Smooth muscle cell (in vitro differentiated cells): ENCODE results near the gene NR0B2. TPM values are rescaled to one million over a fixed set of nuclear protein-coding genes. Genes with fewer than 3 reads are reported as not detected.

Experiments used
- DNase-seq: peaks from one replicate; lab custom pipeline; 2025; ENCODE audit not compliant: unreplicated experiment; lab: John Stamatoyannopoulos, UW
- H2AFZ ChIP-seq: fragments of 200-600 bp; sonication (generic); 2 replicates; pipeline ENCODE4 v1.6.0; 2016; ENCODE audit warnings: antibody characterized with exemption, low read depth, mild to moderate bottlenecking
- H3F3A ChIP-seq: fragments of 200-600 bp; sonication (generic); 2 replicates; pipeline ENCODE4 v1.6.0; 2017; ENCODE audit warnings: antibody characterized with exemption, low read depth
- H3K27ac ChIP-seq: fragments of 200-600 bp; sonication (generic); 2 replicates; pipeline ENCODE4 v1.5.1; 2016; ENCODE audit warnings: low read depth, mild to moderate bottlenecking
- H3K27me3 ChIP-seq: fragments of 200-600 bp; sonication (generic); 2 replicates; pipeline ENCODE4 v1.6.1; 2016; ENCODE audit warnings: low read depth, mild to moderate bottlenecking
- H3K36me3 ChIP-seq: fragments of 200-600 bp; sonication (generic); 2 replicates; pipeline ENCODE4 v1.5.1; 2016; ENCODE audit warnings: low read depth
- H3K4me1 ChIP-seq: fragments of 200-600 bp; sonication (generic); 2 replicates; pipeline ENCODE4 v1.5.1; 2016; ENCODE audit warnings: low read depth
- H3K4me2 ChIP-seq: fragments of 200-600 bp; sonication (generic); 2 replicates; pipeline ENCODE4 v1.6.0; 2016; ENCODE audit warnings: mild to moderate bottlenecking
- H3K4me3 ChIP-seq: fragments of 200-600 bp; sonication (generic); 2 replicates; pipeline ENCODE4 v1.5.1; 2016; ENCODE audit warnings: mild to moderate bottlenecking
- H3K79me2 ChIP-seq: fragments of 200-600 bp; sonication (generic); 2 replicates; pipeline ENCODE4 v1.6.0; 2016; ENCODE audit warnings: low read depth, mild to moderate bottlenecking
- H3K9ac ChIP-seq: fragments of 200-600 bp; sonication (generic); 2 replicates; pipeline ENCODE4 v1.6.0; 2016; ENCODE audit warnings: low read depth
- H3K9me3 ChIP-seq: fragments of 200-600 bp; sonication (generic); replicated peaks from 2 replicates; pipeline ENCODE4 v1.5.1; 2016; ENCODE audit warnings: low read depth
- H4K20me1 ChIP-seq: fragments of 200-600 bp; sonication (generic); 2 replicates; pipeline ENCODE4 v1.6.0; 2016; ENCODE audit warnings: low read depth
- CTCF ChIP-seq: fragments of 200-600 bp; sonication (generic); IDR thresholded peaks from 2 replicates; pipeline ENCODE4 v1.5.1; 2017; ENCODE audit warnings: borderline replicate concordance, mild to moderate bottlenecking, antibody characterized with exemption; ENCODE audit not compliant: insufficient read depth, poor library complexity, severe bottlenecking
- WGBS: methylation state at CpG from one replicate; pipeline ENCODE4 v1.1.7; 2016; ENCODE audit warnings: low lambda C conversion rate; 5-methylcytosine and 5-hydroxymethylcytosine counted together
- polyA plus RNA-seq: library from polyadenylated mRNA; unstranded; fragments of >200 nt; fragmentation: Nextera tagmentation; extraction: Ambion mirVana; gene quantifications from 2 replicates; pipeline ENCODE4 v1.2.1, GENCODE V29; 2016
- total RNA-seq: library from RNA; depleted of rRNA; stranded (reverse); fragments of >200 nt; gene quantifications from 2 replicates; pipeline ENCODE4 v1.2.3, GENCODE V29; 2014

NR0B2 gene
- total and polyA plus RNA-seq, 2 experiments from 2014 or later, result not detected

- peak within 1 kb of the TSS; percentile 22 for H3K9ac ChIP-seq
- no peak for DNase-seq
Measured at GRCh38 chr1:26959722-26960624, 46.2 kb upstream of the NR0B2 start, which contains the start of gene KDF1. Gene KDF1, minus strand, starts transcription at chr1:26960468. Its CDS starts 8,088 bp downstream, at chr1:26952380.

GRCh38 chr1:26959270-26959669, 45.5 kb upstream of the NR0B2 start:
- peak overlapping the region; percentile 55 for H3K4me3 ChIP-seq
- no peak overlapping the region for H3K27ac ChIP-seq
- no peaks in the 10 kb centered on the region for H3K9me3 ChIP-seq
- peaks cover 49% of the 10 kb centered on the region for H3K27me3 ChIP-seq
- H3F3A ChIP-seq, result peaks cover 5% of the 10 kb centered on the region
- no peak overlapping the region for H2AFZ ChIP-seq
- H3K36me3 ChIP-seq, result no peaks in the 10 kb centered on the region
- no peaks in the 10 kb centered on the region for H4K20me1 ChIP-seq
- WGBS, result 41% methylated on average over 8 of the region's 13 CpGs
- no peaks in the 10 kb centered on the region for H3K79me2 ChIP-seq
- TF ChIP-seq CTCF, result no peak
- H3K4me1 ChIP-seq, result no peaks in the 10 kb centered on the region
- DNase-seq, result no peak
- H3K4me2 ChIP-seq, result peak overlapping the region; percentile 82
- no peak overlapping the region for H3K9ac ChIP-seq

More at GRCh38 chr1:26959722-26960624, 46.2 kb upstream of the NR0B2 start, which contains the start of gene KDF1:
- no peaks in the 10 kb centered on the region for H3K36me3 ChIP-seq
- no peaks in the 10 kb centered on the region for H3K9me3 ChIP-seq
- H2AFZ ChIP-seq, result no peak within 1 kb of the TSS
- peak within 1 kb of the TSS; percentile 82 for H3K4me2 ChIP-seq
- H3K4me1 ChIP-seq, result no peaks in the 10 kb centered on the region
- TF ChIP-seq CTCF, result no peak
- H3K27ac ChIP-seq, result no peak within 1 kb of the TSS
- peaks cover 5% of the 10 kb centered on the region for H3F3A ChIP-seq
- H3K79me2 ChIP-seq, result no peaks in the 10 kb centered on the region
- H4K20me1 ChIP-seq, result no peaks in the 10 kb centered on the region
- WGBS, result 2% methylated on average over 64 of the region's 86 CpGs
- H3K4me3 ChIP-seq, result peak within 1 kb of the TSS; percentile 55
- peaks cover 49% of the 10 kb centered on the region for H3K27me3 ChIP-seq

- peaks cover 45% of the 10 kb centered on the region for H3K27me3 ChIP-seq
- H3K9me3 ChIP-seq, result no peaks in the 10 kb centered on the region
- 94% methylated on average over 3 of the region's 3 CpGs for WGBS
- no peaks in the 10 kb centered on the region for H3K79me2 ChIP-seq
- H3K27ac ChIP-seq, result no peak overlapping the region
- H3F3A ChIP-seq, result peaks cover 4% of the 10 kb centered on the region
- no peaks in the 10 kb centered on the region for H4K20me1 ChIP-seq
- no peak overlapping the region for H3K4me3 ChIP-seq
- no peaks in the 10 kb centered on the region for H3K4me1 ChIP-seq
- no peaks in the 10 kb centered on the region for H3K36me3 ChIP-seq
- no peak for TF ChIP-seq CTCF
- no peak overlapping the region for H3K9ac ChIP-seq
- no peak overlapping the region for H2AFZ ChIP-seq
- no peak overlapping the region for H3K4me2 ChIP-seq
- DNase-seq, result no peak
Measured at GRCh38 chr1:26957306-26957705, 43.5 kb upstream of the NR0B2 start.
